ENCODE data around the gene STAT5A.
"Not testable (repeated sequence)": the region's sequence is repeated elsewhere in the genome, so short reads cannot be mapped to it uniquely, and the experiment has no call there.

The STAT5A gene

DNA sequence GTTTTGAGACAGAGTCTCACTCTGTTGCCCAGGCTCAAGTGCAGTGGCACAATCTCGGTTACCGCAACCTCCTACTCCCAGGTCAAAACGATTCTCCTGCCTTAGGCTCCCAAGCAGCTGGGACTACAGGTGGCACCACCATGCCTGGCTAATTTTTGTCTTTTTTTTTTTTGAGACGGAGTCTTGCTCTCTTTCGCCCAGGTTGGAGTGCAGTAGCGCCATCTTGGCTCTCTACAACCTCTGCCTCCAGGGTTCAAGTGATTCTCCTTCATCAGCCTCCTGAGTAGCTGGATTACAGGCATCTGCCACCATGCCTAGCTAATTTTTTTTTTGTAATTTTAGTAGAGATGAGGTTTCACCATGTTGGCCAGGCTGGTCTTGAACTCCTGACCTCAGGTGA lies 29.7 kb downstream of the STAT5A start:
- not testable (repeated sequence) for H3K9me3 Mint-ChIP-seq, H3K4me3 Mint-ChIP-seq, H3K27me3 Mint-ChIP-seq
- Mint-ChIP-seq H3K27ac (peak overlapping the region; percentile 4), H3K36me3 (peaks cover 21% of the 10 kb centered on the region), H3K4me1 (peaks cover 75% of the 10 kb centered on the region)

GRCh38 chr17:42321555-42321954 lies 33.3 kb downstream of the STAT5A start:
- Mint-ChIP-seq H3K4me1 (peaks cover 50% of the 10 kb centered on the region), H3K27me3 (no peaks in the 10 kb centered on the region), H3K4me3 (no peak overlapping the region), H3K36me3 (peaks cover 14% of the 10 kb centered on the region), H3K27ac (peak overlapping the region; percentile 87), H3K9me3 (no peaks in the 10 kb centered on the region)

DNA sequence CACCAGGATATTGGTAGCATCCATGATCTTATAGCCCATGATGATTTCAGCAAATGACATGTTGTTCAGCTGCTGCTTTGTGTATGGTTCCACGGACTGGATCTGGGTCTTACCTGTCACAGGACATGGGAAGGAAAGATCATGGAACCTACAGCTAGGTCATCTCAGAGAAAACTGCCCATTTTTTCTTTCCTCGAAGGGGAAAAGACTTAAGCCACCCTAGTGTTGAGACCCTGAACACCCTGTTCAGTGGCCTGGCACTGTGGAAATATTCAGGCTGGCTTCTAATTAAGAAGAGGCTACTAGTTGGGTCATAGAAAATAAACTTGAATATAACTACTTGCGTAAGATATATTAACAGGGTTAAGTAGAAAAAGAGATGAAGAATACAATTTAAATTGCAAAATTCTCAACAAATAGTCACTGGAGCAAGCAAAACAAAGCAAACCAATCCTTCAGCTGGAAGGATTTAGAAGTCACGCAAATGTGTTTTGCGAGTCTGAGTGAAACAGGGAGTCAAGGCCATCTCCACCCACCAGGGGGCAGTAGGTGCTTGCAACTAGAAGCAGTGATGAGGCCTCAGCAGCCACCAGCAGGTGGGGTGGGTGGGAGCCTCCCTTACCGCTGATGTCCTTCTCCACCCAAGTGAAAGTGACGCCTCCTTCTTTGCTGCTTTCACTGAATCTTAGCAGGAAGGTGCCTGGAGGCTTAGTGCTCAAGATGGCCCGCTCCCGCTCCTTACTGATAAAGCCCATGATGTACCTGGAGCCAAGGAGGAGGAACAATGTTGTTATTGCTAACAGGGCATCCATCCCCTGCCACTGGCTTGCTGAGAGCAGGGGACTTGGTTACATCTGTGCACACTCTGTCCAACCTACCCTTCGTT lies 34.3 kb downstream of the STAT5A start:
- H3K4me1 Mint-ChIP-seq: peaks cover 40% of the 10 kb centered on the region
- H3K27ac Mint-ChIP-seq: peak overlapping the region; percentile 57
- no peaks in the 10 kb centered on the region for H3K27me3 Mint-ChIP-seq
- no peaks in the 10 kb centered on the region for H3K9me3 Mint-ChIP-seq
- no peak overlapping the region for H3K4me3 Mint-ChIP-seq
- peaks cover 10% of the 10 kb centered on the region for H3K36me3 Mint-ChIP-seq

DNA sequence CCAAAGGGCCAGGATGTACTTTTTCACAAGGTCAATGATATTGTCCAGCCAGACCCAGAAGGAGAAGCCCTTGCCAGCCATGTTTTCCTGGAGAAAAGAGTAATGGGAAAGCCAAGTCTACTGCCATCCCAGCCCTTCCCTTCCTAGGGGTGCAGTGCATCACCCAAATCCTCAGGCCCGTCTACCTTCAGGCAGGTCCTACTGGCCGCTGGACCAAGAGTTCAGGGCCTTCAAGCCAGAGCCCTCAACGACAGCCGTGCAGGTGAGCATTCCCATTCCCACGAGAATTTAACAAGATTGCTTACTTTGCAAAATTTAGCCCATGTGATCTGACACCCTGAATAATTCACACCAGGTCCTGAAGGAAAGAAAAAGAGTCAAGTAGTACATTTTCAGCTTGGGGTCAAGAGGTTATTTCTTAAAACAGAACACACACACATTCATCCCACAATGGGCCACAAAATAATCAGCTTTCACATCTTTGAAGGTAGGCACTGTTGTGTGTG lies 35.0 kb downstream of the STAT5A start:
- Mint-ChIP-seq H3K36me3 (peaks cover 10% of the 10 kb centered on the region), H3K27ac (peak overlapping the region; percentile 57), H3K9me3 (no peaks in the 10 kb centered on the region), H3K4me3 (no peak overlapping the region), H3K27me3 (no peaks in the 10 kb centered on the region), H3K4me1 (peaks cover 39% of the 10 kb centered on the region)

GRCh38 chr17:42325026-42325425 lies 36.7 kb downstream of the STAT5A start:
- Mint-ChIP-seq H3K27ac (no peak overlapping the region), H3K36me3 (peaks cover 4% of the 10 kb centered on the region)

DNA sequence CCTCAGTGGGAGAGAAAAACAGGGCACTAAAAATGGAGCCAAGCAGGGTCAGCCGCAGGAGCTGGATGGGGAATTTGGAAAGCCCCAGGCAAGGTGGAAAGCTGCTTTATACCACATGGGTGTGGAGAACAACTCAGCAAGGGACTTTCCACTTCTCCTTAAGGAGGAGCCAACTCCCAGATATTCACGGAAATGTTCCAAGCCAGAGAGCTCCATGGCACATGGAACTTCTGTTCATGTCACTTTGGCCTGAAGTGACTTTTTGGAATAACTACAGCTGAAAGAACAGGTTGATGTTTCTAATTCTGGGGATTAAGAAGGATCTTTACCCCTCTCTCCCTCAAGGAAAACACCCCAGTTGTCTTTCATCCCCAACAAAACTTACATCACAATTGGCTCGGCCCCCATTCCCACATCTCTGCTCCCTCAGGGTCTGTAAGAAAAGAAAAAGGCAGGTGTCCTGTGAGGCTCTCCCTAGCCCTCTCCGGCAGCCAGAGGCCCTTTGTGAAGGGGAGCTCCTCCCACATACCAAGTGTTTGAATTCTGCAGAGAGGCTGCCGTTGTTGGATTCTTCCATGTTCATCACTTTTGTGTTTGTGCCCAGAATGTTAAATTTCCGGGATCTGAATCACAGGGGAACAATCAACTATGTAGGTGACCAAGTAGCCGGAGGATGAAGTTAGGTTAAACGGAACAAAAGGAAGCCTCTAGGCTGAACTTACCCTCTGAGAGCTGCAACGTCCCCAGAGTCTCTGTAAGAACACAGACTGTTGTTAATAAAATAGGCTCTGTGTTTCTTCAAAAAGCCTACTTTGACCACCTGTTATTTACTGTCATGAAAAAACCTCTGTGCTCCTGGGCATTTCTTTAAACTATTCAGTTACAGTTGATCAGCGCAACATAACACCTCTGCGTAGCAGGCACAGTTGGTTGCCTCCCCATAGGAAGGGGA lies 41.0 kb downstream of the STAT5A start:
- no peaks in the 10 kb centered on the region for H3K27me3 Mint-ChIP-seq
- peaks cover 8% of the 10 kb centered on the region for H3K36me3 Mint-ChIP-seq
- H3K27ac Mint-ChIP-seq: peak overlapping the region; percentile 88
- H3K4me1 Mint-ChIP-seq: peaks cover 14% of the 10 kb centered on the region
- no peak overlapping the region for H3K4me3 Mint-ChIP-seq
- no peaks in the 10 kb centered on the region for H3K9me3 Mint-ChIP-seq

More at GRCh38 chr17:42325026-42325425, 36.7 kb downstream of the STAT5A start:
- Mint-ChIP-seq H3K9me3 (no peaks in the 10 kb centered on the region), H3K27me3 (no peaks in the 10 kb centered on the region), H3K4me3 (no peak overlapping the region), H3K4me1 (peaks cover 32% of the 10 kb centered on the region)

- no peak overlapping the region for H3K27ac Mint-ChIP-seq
- no peaks in the 10 kb centered on the region for H3K9me3 Mint-ChIP-seq
- H3K36me3 Mint-ChIP-seq: peaks cover 15% of the 10 kb centered on the region
- no peak overlapping the region for H3K4me3 Mint-ChIP-seq
- H3K27me3 Mint-ChIP-seq: no peaks in the 10 kb centered on the region
- H3K4me1 Mint-ChIP-seq: peaks cover 34% of the 10 kb centered on the region
Measured at GRCh38 chr17:42333053-42333452, 44.8 kb downstream of the STAT5A start.

GRCh38 chr17:42334677-42335076 lies 46.4 kb downstream of the STAT5A start:
- H3K4me3 Mint-ChIP-seq: no peak overlapping the region
- no peaks in the 10 kb centered on the region for H3K9me3 Mint-ChIP-seq
- no peak overlapping the region for H3K27ac Mint-ChIP-seq
- H3K27me3 Mint-ChIP-seq: no peaks in the 10 kb centered on the region
- H3K4me1 Mint-ChIP-seq: peaks cover 46% of the 10 kb centered on the region
- peaks cover 23% of the 10 kb centered on the region for H3K36me3 Mint-ChIP-seq

DNA sequence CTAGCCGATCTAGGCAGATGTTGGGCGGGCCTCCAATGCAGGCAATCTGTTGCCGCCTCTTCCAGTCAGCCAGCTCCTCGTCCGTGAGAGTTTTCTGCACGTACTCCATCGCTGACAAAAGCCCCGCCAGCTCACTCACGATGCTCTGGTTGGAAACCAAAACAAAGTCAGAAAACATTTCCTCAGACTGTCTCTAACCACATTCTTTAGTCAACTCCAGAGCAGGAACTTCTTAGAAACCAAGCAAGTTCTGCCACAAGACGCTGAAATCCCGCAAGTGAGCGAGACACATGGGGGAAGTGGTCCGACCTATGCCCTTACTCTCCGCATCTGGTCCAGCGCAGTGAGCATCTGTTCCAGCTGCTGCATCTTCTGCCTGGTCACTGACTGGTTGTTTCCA lies 49.1 kb downstream of the STAT5A start:
- H3K4me3 Mint-ChIP-seq: peak overlapping the region; percentile 57
- H3K4me1 Mint-ChIP-seq: peaks cover 69% of the 10 kb centered on the region
- no peaks in the 10 kb centered on the region for H3K9me3 Mint-ChIP-seq
- peak overlapping the region; percentile 94 for H3K27ac Mint-ChIP-seq
- H3K27me3 Mint-ChIP-seq: no peaks in the 10 kb centered on the region
- peaks cover 21% of the 10 kb centered on the region for H3K36me3 Mint-ChIP-seq

DNA sequence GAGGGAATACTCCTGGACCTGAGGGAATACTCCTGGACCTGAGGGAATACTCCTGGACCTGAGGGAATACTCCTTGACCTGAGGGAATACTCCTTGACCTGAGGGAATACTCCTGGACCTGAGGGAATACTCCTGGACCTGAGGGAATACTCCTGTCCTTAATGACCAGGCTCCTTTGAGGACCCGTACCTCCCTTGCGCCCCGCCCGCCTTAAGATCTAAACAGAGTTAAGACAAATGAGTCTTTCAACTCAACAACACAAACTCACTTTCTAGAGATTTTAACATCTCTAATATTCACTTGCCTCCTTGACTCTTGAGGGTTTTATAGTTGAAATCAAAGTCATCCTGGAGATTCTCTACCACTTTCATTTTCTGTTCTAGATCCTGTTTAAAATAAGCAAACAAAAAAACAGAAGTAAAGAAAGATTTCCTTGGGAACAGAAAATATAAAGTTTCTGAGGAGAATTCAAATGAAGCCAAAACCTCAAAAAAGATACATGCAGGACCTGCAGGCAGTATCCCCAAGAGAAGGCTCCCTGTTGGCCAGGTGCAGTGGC lies 50.2 kb downstream of the STAT5A start:
- Mint-ChIP-seq H3K36me3 (peaks cover 24% of the 10 kb centered on the region), H3K27me3 (no peaks in the 10 kb centered on the region), H3K9me3 (no peaks in the 10 kb centered on the region), H3K4me1 (peaks cover 67% of the 10 kb centered on the region), H3K4me3 (peak overlapping the region; percentile 70), H3K27ac (peak overlapping the region; percentile 98)

GRCh38 chr17:42339221-42339620 lies 50.9 kb downstream of the STAT5A start:
- H3K27ac Mint-ChIP-seq: peak overlapping the region; percentile 87
- peaks cover 66% of the 10 kb centered on the region for H3K4me1 Mint-ChIP-seq
- H3K36me3 Mint-ChIP-seq: peaks cover 24% of the 10 kb centered on the region

GRCh38 chr17:42340691-42341127 lies 52.4 kb downstream of the STAT5A start:
- no peaks in the 10 kb centered on the region for H3K27me3 Mint-ChIP-seq
- peak overlapping the region; percentile 97 for H3K27ac Mint-ChIP-seq
- peaks cover 24% of the 10 kb centered on the region for H3K36me3 Mint-ChIP-seq
- peaks cover 58% of the 10 kb centered on the region for H3K4me1 Mint-ChIP-seq
- peak overlapping the region; percentile 71 for H3K4me3 Mint-ChIP-seq
- no peaks in the 10 kb centered on the region for H3K9me3 Mint-ChIP-seq

More at GRCh38 chr17:42339221-42339620, 50.9 kb downstream of the STAT5A start:
- Mint-ChIP-seq H3K27me3 (no peaks in the 10 kb centered on the region), H3K4me3 (peak overlapping the region; percentile 66), H3K9me3 (no peaks in the 10 kb centered on the region)

DNA sequence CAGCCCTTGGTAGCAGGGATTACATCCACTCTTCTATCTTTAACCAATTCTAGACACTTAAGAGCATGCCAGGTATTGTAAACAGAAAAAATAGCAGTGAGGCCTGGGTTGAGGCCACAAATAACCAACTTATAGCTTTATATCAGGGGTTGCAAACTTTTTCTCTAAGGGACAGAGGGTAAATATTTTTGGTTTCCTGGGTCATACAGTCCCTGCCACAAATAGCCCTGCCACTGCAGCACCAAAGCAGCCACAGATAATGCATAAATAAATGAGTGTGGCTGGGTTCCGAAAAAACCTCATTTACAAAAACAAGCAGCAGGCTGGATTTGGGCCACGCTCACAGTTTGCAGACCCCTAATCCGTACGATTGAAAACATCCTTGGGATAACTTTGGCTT lies 53.3 kb downstream of the STAT5A start:
- Mint-ChIP-seq H3K27me3 (no peaks in the 10 kb centered on the region), H3K9me3 (no peaks in the 10 kb centered on the region), H3K4me1 (peaks cover 54% of the 10 kb centered on the region), H3K36me3 (peaks cover 24% of the 10 kb centered on the region), H3K4me3 (peak overlapping the region; percentile 71), H3K27ac (peak overlapping the region; percentile 97)

DNA sequence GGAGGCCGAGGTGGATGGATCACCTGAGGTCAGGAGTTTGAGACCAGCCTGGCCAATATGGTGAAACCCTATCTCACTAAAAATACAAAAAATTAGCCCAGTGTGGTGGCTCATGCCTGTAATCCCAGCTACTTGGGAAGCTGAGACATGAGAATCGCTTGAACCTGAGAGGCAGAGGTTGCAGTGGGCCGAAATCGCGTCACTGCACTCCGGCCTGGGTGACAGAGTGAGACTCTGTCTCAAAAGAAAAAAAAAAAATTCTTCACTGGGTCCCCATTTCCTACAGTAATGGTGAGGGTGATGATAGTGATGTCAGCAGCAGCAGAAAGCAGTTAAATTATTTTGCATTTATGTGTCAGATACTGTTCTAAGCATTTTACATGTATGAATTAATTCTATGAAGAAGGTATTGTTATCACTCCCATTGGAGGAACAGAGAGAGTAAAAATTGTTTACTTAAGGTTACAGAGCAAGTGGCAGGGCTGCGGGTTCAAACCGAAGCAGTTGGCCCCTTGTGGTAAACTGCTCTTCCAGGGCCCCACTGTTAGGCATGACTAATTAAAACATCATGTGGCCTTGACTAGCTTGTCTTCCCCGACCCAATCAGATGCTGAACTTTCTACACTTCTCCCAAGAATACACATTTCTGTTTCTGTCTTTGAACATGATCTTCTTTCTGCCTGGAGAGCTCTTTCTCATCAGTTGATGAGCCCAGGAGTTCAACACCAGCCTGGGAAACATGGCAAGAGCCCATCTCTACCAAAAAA lies 54.1 kb downstream of the STAT5A start:
- Mint-ChIP-seq H3K9me3 (no peaks in the 10 kb centered on the region), H3K4me1 (peaks cover 51% of the 10 kb centered on the region)

More for the DNA sequence above, 54.1 kb downstream of the STAT5A start:
- Mint-ChIP-seq H3K27ac (peak overlapping the region; percentile 87), H3K27me3 (no peaks in the 10 kb centered on the region), H3K4me3 (peak overlapping the region; percentile 49), H3K36me3 (peaks cover 23% of the 10 kb centered on the region)

Data from activated naive CD4-positive, alpha-beta T cell treated with anti-CD3 and anti-CD28 coated beads, Interleukin-2, amount 50 U/mL, for 24 hours (primary cell).